ENCODE results near the gene A2M.

DNA sequence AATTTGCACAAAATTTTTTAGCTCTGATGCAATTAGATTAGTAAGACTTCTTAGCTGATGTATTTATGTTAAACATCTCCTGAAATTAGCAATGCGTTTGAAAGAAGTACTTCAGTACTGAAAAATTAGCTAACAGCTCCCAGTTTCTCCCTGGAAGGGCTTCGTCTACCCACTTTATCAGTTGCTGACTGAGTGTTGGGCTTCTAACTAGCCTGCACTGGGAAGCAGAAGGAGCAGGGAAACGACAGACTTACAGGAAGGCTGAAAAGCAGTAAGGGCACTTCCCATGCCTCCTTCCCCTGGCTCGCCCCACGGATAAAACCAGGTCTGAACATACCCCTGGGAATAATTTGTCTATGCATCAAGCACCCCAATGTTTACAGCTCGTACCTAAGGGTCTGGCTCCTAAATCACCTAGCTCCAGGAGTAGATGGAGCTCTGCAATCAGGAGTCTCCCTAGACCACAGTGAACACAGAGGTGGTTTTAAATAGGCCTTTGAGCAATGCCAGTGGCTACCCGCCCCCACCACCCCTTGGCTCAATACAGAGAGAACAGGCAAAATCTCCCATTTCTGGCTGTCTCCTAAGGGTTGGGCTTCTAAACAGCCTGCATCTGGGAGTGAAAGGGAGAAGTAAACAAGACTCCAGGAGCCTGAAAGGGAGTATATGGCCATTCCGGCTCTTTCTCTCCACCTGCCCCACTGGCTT is 23.7 kb downstream of the A2M start:
- TF ChIP-seq, protein P1, sequence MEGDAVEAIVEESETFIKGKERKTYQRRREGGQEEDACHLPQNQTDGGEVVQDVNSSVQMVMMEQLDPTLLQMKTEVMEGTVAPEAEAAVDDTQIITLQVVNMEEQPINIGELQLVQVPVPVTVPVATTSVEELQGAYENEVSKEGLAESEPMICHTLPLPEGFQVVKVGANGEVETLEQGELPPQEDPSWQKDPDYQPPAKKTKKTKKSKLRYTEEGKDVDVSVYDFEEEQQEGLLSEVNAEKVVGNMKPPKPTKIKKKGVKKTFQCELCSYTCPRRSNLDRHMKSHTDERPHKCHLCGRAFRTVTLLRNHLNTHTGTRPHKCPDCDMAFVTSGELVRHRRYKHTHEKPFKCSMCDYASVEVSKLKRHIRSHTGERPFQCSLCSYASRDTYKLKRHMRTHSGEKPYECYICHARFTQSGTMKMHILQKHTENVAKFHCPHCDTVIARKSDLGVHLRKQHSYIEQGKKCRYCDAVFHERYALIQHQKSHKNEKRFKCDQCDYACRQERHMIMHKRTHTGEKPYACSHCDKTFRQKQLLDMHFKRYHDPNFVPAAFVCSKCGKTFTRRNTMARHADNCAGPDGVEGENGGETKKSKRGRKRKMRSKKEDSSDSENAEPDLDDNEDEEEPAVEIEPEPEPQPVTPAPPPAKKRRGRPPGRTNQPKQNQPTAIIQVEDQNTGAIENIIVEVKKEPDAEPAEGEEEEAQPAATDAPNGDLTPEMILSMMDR (IDR thresholded peaks at IDR 0.05; ENCODE audit: low read length) = no peak
- no peak for TF ChIP-seq EZH2 (optimal IDR thresholded peaks at IDR 0.05; ENCODE audit: low read depth, low read length)
